H1 (cell line): ENCODE results near the gene PIAS1. TPM values are rescaled to one million over a fixed set of nuclear protein-coding genes. Genes with fewer than 3 reads are reported as not detected.

Source experiments
- CTCF ChIA-PET: fragments of 300-600 bp; sonication (Branson Sonifier 250); formaldehyde crosslinking; loops from one replicate; lab custom pipeline; 2021; ENCODE audit not compliant: partially characterized antibody; lab: Charles Lee
- POLR2A ChIA-PET: fragments of 300-600 bp; sonication (Branson Sonifier 250); formaldehyde crosslinking; loops from one replicate; lab custom pipeline; 2021; ENCODE audit warnings: inconsistent platforms; ENCODE audit not compliant: partially characterized antibody; lab: Charles Lee
- DNase-seq, 2 experiments: peaks; one replicate each; pipeline versions ENCODE4 v3.0.0 to v3.0.0-alpha.2; 2010 to 2022; ENCODE audit warnings: low spot score in 2 of 2, low read depth in 1 of 2, mixed read lengths in 1 of 2
- FAIRE-seq: peaks from 2 replicates; lab custom pipeline; 2011; peaks lifted over from hg19 to GRCh38; lab: Jason Lieb, UNC
- H2AFZ ChIP-seq: 2 replicates; pipeline ENCODE4 v1.8.1; 2012; ENCODE audit warnings: low read length, inconsistent platforms
- H2AK5ac ChIP-seq: 2 replicates; pipeline ENCODE4 v1.6.1; 2013; ENCODE audit warnings: low read depth, low read length
- H2BK120ac ChIP-seq: replicated peaks from 2 replicates; pipeline ENCODE3; 2013; ENCODE audit warnings: low read depth, low read length, inconsistent platforms
- H2BK12ac ChIP-seq: 2 replicates; pipeline ENCODE4 v1.6.1; 2013; ENCODE audit warnings: low read depth, low read length
- H2BK15ac ChIP-seq: 2 replicates; pipeline ENCODE4 v1.6.1; 2013; ENCODE audit warnings: low read length
- H2BK20ac ChIP-seq: 2 replicates; pipeline ENCODE4 v1.6.1; 2013; ENCODE audit warnings: low read length
- H2BK5ac ChIP-seq: 2 replicates; pipeline ENCODE4 v1.6.1; 2013; ENCODE audit warnings: low read depth, low read length
- H3K14ac ChIP-seq: 2 replicates; pipeline ENCODE4 v1.6.1; 2013; ENCODE audit warnings: inconsistent platforms; ENCODE audit not compliant: insufficient read length
- H3K18ac ChIP-seq: 2 replicates; pipeline ENCODE4 v1.6.1; 2013; ENCODE audit warnings: low read length; ENCODE audit errors: extremely low read depth
- H3K23ac ChIP-seq: 2 replicates; pipeline ENCODE4 v1.6.1; 2013; ENCODE audit warnings: inconsistent platforms; ENCODE audit not compliant: insufficient read length
- H3K23me2 ChIP-seq: 2 replicates; pipeline ENCODE4 v1.6.1; 2013; ENCODE audit warnings: low read depth, low read length
- H3K27ac ChIP-seq: 2 replicates; pipeline ENCODE4 v1.6.1; 2011; ENCODE audit warnings: low read depth, low read length, inconsistent platforms
- H3K27me3 ChIP-seq, 4 experiments: replicated peaks in 1 of 4; 1 replicate in 1 of 4; 2 replicates in 3 of 4; pipeline versions ENCODE4 v1.6.1 to v1.8.1; 2011 to 2013; ENCODE audit warnings: low read length in 3 of 4, mild to moderate bottlenecking in 3 of 4, inconsistent platforms in 2 of 4, mixed read lengths in 2 of 4, moderate library complexity in 1 of 4; ENCODE audit not compliant: control insufficient read depth in 3 of 4, insufficient read depth in 3 of 4; ENCODE audit errors: extremely low read depth in 1 of 4
- H3K36me3 ChIP-seq, 4 experiments: 2 replicates each; pipeline versions ENCODE4 v1.6.1 to v1.8.1; 2011 to 2013; ENCODE audit warnings: mild to moderate bottlenecking in 4 of 4, low read length in 3 of 4, moderate library complexity in 2 of 4, control low read depth in 1 of 4, inconsistent platforms in 1 of 4; ENCODE audit not compliant: insufficient read depth in 4 of 4, control insufficient read depth in 2 of 4
- H3K4ac ChIP-seq: replicated peaks from 2 replicates; pipeline ENCODE3; 2013; ENCODE audit warnings: low read length, low read depth, mixed read lengths, inconsistent platforms; ENCODE audit not compliant: insufficient read length
- H3K4me1 ChIP-seq, 4 experiments: replicated peaks in 1 of 4; 1 replicate in 1 of 4; 2 replicates in 3 of 4; pipeline versions ENCODE4 v1.6.1 to v1.8.1; 2011 to 2013; ENCODE audit warnings: low read length in 3 of 4, inconsistent platforms in 2 of 4, mixed read lengths in 1 of 4; ENCODE audit not compliant: insufficient read depth in 4 of 4, control insufficient read depth in 3 of 4
- H3K4me2 ChIP-seq, 2 experiments: 2 replicates each; pipeline versions ENCODE4 v1.6.1 to v1.8.1; 2011 to 2013; ENCODE audit warnings: low read depth in 2 of 2, low read length in 2 of 2, control low read depth in 1 of 2, inconsistent platforms in 1 of 2, mild to moderate bottlenecking in 1 of 2; ENCODE audit not compliant: insufficient read depth in 1 of 2
- H3K4me3 ChIP-seq, 4 experiments: fragments of 200-600, 300-600 bp in 1 of 4; sonication (generic), shearing (Covaris generic), sonication (Bioruptor Twin) in 1 of 4; 2 replicates each; pipeline versions ENCODE4 v1.5.1 to v1.8.1; 2011 to 2016; ENCODE audit warnings: low read length in 4 of 4, low read depth in 3 of 4, control low read depth in 2 of 4, inconsistent platforms in 2 of 4, mild to moderate bottlenecking in 2 of 4, mixed read lengths in 1 of 4, moderate library complexity in 1 of 4; ENCODE audit not compliant: insufficient read depth in 2 of 4; ENCODE audit errors: extremely low read depth in 1 of 4
- H3K56ac ChIP-seq: replicated peaks from 2 replicates; pipeline ENCODE3; 2013; ENCODE audit warnings: low read depth, mild to moderate bottlenecking, mixed read lengths, low read length, inconsistent platforms; ENCODE audit not compliant: insufficient read length
- H3K79me1 ChIP-seq: 2 replicates; pipeline ENCODE4 v1.6.1; 2013; ENCODE audit warnings: low read depth, low read length, control low read depth
- H3K79me2 ChIP-seq, 2 experiments: 2 replicates each; pipeline versions ENCODE4 v1.6.1 to v1.8.1; 2012 to 2013; ENCODE audit warnings: low read length in 2 of 2, mild to moderate bottlenecking in 2 of 2, inconsistent platforms in 1 of 2; ENCODE audit not compliant: insufficient read depth in 2 of 2, control insufficient read depth in 1 of 2
- H3K9ac ChIP-seq, 4 experiments: replicated peaks in 1 of 4; 1 replicate in 1 of 4; 2 replicates in 3 of 4; pipeline versions ENCODE4 v1.6.1 to v1.8.1; 2011 to 2013; ENCODE audit warnings: low read depth in 3 of 4, low read length in 3 of 4, control low read depth in 2 of 4, mild to moderate bottlenecking in 2 of 4, moderate library complexity in 2 of 4, inconsistent platforms in 1 of 4; ENCODE audit errors: extremely low read depth in 1 of 4
- H3K9me3 ChIP-seq, 2 experiments: 2 replicates each; pipeline versions ENCODE4 v1.6.1 to v1.8.1; 2012 to 2013; ENCODE audit warnings: mild to moderate bottlenecking in 2 of 2, moderate library complexity in 2 of 2, control low read depth in 1 of 2, inconsistent platforms in 1 of 2, low read depth in 1 of 2, low read length in 1 of 2, mixed read lengths in 1 of 2; ENCODE audit not compliant: insufficient read depth in 2 of 2
- H4K20me1 ChIP-seq, 2 experiments: replicated peaks in 1 of 2; 2 replicates each; pipeline versions ENCODE3 to v1.8.1; 2011 to 2013; ENCODE audit warnings: inconsistent platforms in 2 of 2, low read length in 2 of 2, mild to moderate bottlenecking in 1 of 2; ENCODE audit not compliant: insufficient read depth in 2 of 2, control insufficient read depth in 1 of 2
- H4K5ac ChIP-seq: 2 replicates; pipeline ENCODE4 v1.6.1; 2013; ENCODE audit warnings: low read length, low read depth, mixed read lengths, inconsistent platforms; ENCODE audit not compliant: insufficient read length
- H4K8ac ChIP-seq: 2 replicates; pipeline ENCODE4 v1.8.0; 2013; ENCODE audit warnings: mild to moderate bottlenecking, moderate library complexity, low read length, inconsistent platforms; ENCODE audit not compliant: insufficient read depth; ENCODE audit errors: extremely low read depth
- H4K91ac ChIP-seq: replicated peaks from 2 replicates; pipeline ENCODE3; 2013; ENCODE audit warnings: low read length, mixed read lengths, inconsistent platforms; ENCODE audit not compliant: insufficient read length
- EP300 ChIP-seq, 2 experiments: IDR thresholded peaks; 1 replicate in 1 of 2; 2 replicates in 1 of 2; pipeline ENCODE4 v1.6.1; 2011 to 2012; ENCODE audit warnings: low read depth in 2 of 2, low read length in 2 of 2, mild to moderate bottlenecking in 2 of 2, borderline replicate concordance in 1 of 2, inconsistent platforms in 1 of 2, moderate library complexity in 1 of 2
- GTF2F1 ChIP-seq: IDR thresholded peaks from 2 replicates; pipeline ENCODE4 v1.6.1; 2012; ENCODE audit warnings: low read depth, low read length, improper control_type of control experiment, borderline replicate concordance
- JUND ChIP-seq: IDR thresholded peaks from 2 replicates; pipeline ENCODE4 v1.6.1; 2011; ENCODE audit warnings: mild to moderate bottlenecking, improper control_type of control experiment, low read length
- KDM5A ChIP-seq: fragments of 200-600 bp; IDR thresholded peaks from 2 replicates; pipeline ENCODE4 v1.7.1; 2012; ENCODE audit warnings: mild to moderate bottlenecking, low read length, inconsistent platforms, mixed read lengths
- SAP30 ChIP-seq: fragments of 300-600 bp; sonication (generic); IDR thresholded peaks from 2 replicates; pipeline ENCODE4 v1.7.1; 2012; ENCODE audit warnings: low read length, moderate library complexity, mild to moderate bottlenecking, inconsistent platforms; ENCODE audit not compliant: insufficient read depth, insufficient replicate concordance
- TAF7 ChIP-seq: optimal IDR thresholded peaks from 2 replicates; pipeline ENCODE3; 2011; ENCODE audit warnings: low read depth, mild to moderate bottlenecking, inconsistent platforms, low read length, moderate library complexity, borderline replicate concordance
- TCF12 ChIP-seq: IDR thresholded peaks from 2 replicates; pipeline ENCODE4 v1.6.1; 2011; ENCODE audit warnings: low read depth, mild to moderate bottlenecking, low read length
- TEAD4 ChIP-seq: IDR thresholded peaks from 2 replicates; pipeline ENCODE4 v1.6.1; 2012; ENCODE audit warnings: low read depth, low read length, inconsistent platforms, mixed read lengths
- WGBS, 2 experiments: shearing (Covaris generic) in 1 of 2; methylation state at CpG; one replicate each; pipeline versions ENCODE4 v1.1.6 to v1.1.7; 2013 to 2015; ENCODE audit warnings: low lambda C conversion rate in 2 of 2, mixed read lengths in 2 of 2, inconsistent platforms in 1 of 2, low coverage in 1 of 2, missing lambda C conversion rate in 1 of 2; ENCODE audit not compliant: insufficient replicate concordance in 2 of 2, insufficient coverage in 1 of 2, insufficient read length in 1 of 2; ENCODE audit errors: extremely low coverage in 1 of 2, missing lambda C conversion rate in 1 of 2; 5-methylcytosine and 5-hydroxymethylcytosine counted together
- polyA plus RNA-seq, 7 experiments: library from polyadenylated mRNA; depleted of rRNA in 3 of 7; stranded (reverse) in 5 of 7; unstranded in 2 of 7; fragments of >200 nt in 5 of 7; fragments of 200-250 nt in 2 of 7; gene quantifications; 1 replicate in 5 of 7; 2 replicates in 1 of 7; 4 replicates in 1 of 7; pipeline versions ENCODE4 v1.2.1 to v1.2.3, GENCODE V29; 2011 to 2013; ENCODE audit warnings: missing spikeins in 2 of 7, mixed read lengths in 2 of 7
- total RNA-seq: library from RNA; stranded (reverse); fragmentation: NEBNext Ultra II Directional; extraction: Animal tissue kit (Norgen Biotek cat#: 25700); gene quantifications from 2 replicates; pipeline ENCODE4 v1.2.1, GENCODE V29; 2021
- TF ChIP-seq, protein P1 (sequence below): IDR thresholded peaks from 2 replicates; pipeline ENCODE4 v1.6.1; 2012; ENCODE audit warnings: inconsistent platforms
- TF ChIP-seq, protein P2 (sequence below): IDR thresholded peaks from 2 replicates; pipeline ENCODE4 v1.6.1; 2011; ENCODE audit warnings: low read length, improper control_type of control experiment

Gene PIAS1
- total and polyA plus RNA-seq, 2 of the 8 experiments (the other 6 are each of a cell fraction or from before 2014, with no cell fraction given) = 30.8 to 34.5 TPM

DNA sequence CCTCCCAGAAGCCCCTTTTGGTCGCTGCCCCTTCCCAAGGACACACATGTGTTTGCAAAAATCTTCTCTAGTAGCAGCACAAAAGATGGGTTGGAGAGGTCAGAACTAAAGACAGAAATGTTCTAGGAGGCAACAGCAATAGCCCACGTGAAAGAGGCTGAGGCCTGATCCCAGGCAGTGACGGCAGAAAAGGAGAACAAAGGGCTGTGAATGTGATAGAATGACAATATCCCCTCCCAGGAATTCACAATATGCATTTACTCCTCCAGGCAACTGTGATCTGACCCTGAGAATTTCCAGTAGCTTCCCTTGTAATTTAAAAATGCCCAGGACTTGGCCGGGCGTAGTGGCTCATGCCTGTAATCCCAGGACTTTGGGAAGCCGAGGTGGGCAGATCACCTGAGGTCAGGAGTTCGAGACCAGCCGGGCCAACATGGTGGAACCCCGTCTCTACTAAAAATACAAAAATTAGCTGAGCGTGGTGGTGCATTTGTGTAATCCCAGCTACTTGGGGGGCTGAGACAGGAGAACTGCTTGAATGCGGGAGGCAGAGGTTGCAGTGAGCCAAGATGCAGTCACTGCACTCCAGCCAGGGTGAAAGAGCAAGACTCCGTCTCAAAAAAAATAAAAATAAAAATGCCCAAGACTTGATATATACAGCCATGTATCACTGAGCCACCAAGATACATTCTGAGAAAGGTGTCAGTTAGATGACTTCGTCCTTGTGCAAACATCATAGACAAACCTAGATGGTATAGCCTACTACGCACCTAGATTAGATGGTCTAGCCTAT, 43.6 kb upstream of the PIAS1 start:
- H2BK20ac ChIP-seq = no peak overlapping the region
- DNase-seq (peak in 1 of 2 experiments; percentile 15), FAIRE-seq (peak; percentile 63)
- peaks cover 0 to 6% of the 10 kb centered on the region in 2 experiments; a peak in 2 of 4 replicates for H3K9me3 ChIP-seq
- H3K23ac ChIP-seq = no peak overlapping the region
- no peak overlapping the region for H3K4ac ChIP-seq
- H3K9ac ChIP-seq = no peak overlapping the region
- ChIA-PET CTCF (interaction anchor here (0.7 kb wide), 1 partner anchor 14 kb away, joined by 3 read pairs; no protein-coding TSS in a partner anchor), POLR2A (interaction anchor here (1.2 kb wide), 1 partner anchor 19 kb away, joined by 3 read pairs; no protein-coding TSS in a partner anchor)
- no peaks in the 10 kb centered on the region for H3K79me2 ChIP-seq
- no peak overlapping the region for H2BK5ac ChIP-seq
- no peak overlapping the region for H3K4me2 ChIP-seq
- peak overlapping the region; percentile 10; the same call in 1 of the 2 replicates for H2BK15ac ChIP-seq
- no peak overlapping the region for H3K56ac ChIP-seq
- 0 out of 2 replicates have a peak overlapping the region, but pooled peaks have one; percentile 51 for H2AFZ ChIP-seq
- H4K5ac ChIP-seq = no peak overlapping the region
- no peak overlapping the region for H3K4me3 ChIP-seq
- peak overlapping the region; percentile 68 for H4K91ac ChIP-seq
- no peaks in the 10 kb centered on the region for H3K27me3 ChIP-seq
- no peaks in the 10 kb centered on the region for H4K20me1 ChIP-seq
- H2BK120ac ChIP-seq = peak overlapping the region; percentile 14
- WGBS, 2 experiments = 75% methylated on average over 14 of the region's 14 CpGs; no CpG with 5 or more reads in 1 of the 2 experiments
- H3K14ac ChIP-seq = no peak overlapping the region
- no peaks in the 10 kb centered on the region; the same call in 1 of the 2 replicates for H3K23me2 ChIP-seq
- H2BK12ac ChIP-seq = no peak overlapping the region; the same call in 1 of the 2 replicates
- H3K18ac ChIP-seq = no peak overlapping the region
- H3K36me3 ChIP-seq = no peaks in the 10 kb centered on the region
- H3K79me1 ChIP-seq = no peaks in the 10 kb centered on the region
- no peak overlapping the region for H4K8ac ChIP-seq
- peaks cover 0 to 8% (median 3%) of the 10 kb centered on the region in 4 experiments; a peak in 3 of 7 replicates for H3K4me1 ChIP-seq
- no peak overlapping the region for H2AK5ac ChIP-seq
- H3K27ac ChIP-seq = no peak overlapping the region
- TF ChIP-seq TAF7 (no peak), GTF2F1 (no peak), SAP30 (no peak), EP300 (IDR thresholded peaks at IDR 0.05; ENCODE audit: borderline replicate concordance in 1 of 2, low read depth in 2 of 2, low read length in 2 of 2) (no peak), TCF12 (no peak), TEAD4 (peak; percentile 79; the same call in 1 of the 2 replicates), JUND (no peak), KDM5A (no peak)
- TF ChIP-seq, protein P1, sequence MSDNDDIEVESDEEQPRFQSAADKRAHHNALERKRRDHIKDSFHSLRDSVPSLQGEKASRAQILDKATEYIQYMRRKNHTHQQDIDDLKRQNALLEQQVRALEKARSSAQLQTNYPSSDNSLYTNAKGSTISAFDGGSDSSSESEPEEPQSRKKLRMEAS = peak; percentile 48; the same call in 1 of the 2 replicates
- TF ChIP-seq, protein P2, sequence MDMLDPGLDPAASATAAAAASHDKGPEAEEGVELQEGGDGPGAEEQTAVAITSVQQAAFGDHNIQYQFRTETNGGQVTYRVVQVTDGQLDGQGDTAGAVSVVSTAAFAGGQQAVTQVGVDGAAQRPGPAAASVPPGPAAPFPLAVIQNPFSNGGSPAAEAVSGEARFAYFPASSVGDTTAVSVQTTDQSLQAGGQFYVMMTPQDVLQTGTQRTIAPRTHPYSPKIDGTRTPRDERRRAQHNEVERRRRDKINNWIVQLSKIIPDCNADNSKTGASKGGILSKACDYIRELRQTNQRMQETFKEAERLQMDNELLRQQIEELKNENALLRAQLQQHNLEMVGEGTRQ = no peak
